ENCODE measurements around the gene BUB1B. TPM values are rescaled to one million over a fixed set of nuclear protein-coding genes. Genes with fewer than 3 reads are reported as not detected.

Gene BUB1B
- total RNA-seq, 4 donors from 2014 or later, result 1.4 to 15.3 (median 8.6) TPM

- 74 to 100% methylated on average over 2 to 9 of the region's 9 CpGs for WGBS, 2 donors (ENCODE audit: low coverage in 1 of 2)
- Histone ChIP-seq H3K27me3 (peaks cover 13% of the 10 kb centered on the region), H3K9me3 (no peaks in the 10 kb centered on the region), H3K36me3 (no peaks in the 10 kb centered on the region), H3K4me1 (peaks cover 5 to 15% (median 7%) of the 10 kb centered on the region in 4 donors), H3K27ac (no peak overlapping the region), H3K4me3 (no peak overlapping the region)
- intact Hi-C loops (cut with DNase I; ENCODE audit: low total_unique reads), result no loop called here
- TF ChIP-seq EP300 (IDR thresholded peaks at IDR 0.05; ENCODE audit: low read depth), result no peak
- TF ChIP-seq POLR2AphosphoS5 (IDR thresholded peaks at IDR 0.05), result no peak
- TF ChIP-seq POLR2A (IDR thresholded peaks at IDR 0.05), result no peak
- TF ChIP-seq, protein P1, sequence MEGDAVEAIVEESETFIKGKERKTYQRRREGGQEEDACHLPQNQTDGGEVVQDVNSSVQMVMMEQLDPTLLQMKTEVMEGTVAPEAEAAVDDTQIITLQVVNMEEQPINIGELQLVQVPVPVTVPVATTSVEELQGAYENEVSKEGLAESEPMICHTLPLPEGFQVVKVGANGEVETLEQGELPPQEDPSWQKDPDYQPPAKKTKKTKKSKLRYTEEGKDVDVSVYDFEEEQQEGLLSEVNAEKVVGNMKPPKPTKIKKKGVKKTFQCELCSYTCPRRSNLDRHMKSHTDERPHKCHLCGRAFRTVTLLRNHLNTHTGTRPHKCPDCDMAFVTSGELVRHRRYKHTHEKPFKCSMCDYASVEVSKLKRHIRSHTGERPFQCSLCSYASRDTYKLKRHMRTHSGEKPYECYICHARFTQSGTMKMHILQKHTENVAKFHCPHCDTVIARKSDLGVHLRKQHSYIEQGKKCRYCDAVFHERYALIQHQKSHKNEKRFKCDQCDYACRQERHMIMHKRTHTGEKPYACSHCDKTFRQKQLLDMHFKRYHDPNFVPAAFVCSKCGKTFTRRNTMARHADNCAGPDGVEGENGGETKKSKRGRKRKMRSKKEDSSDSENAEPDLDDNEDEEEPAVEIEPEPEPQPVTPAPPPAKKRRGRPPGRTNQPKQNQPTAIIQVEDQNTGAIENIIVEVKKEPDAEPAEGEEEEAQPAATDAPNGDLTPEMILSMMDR (IDR thresholded peaks at IDR 0.05), result no peak
- in situ Hi-C loops (cut with MboI; ENCODE audit: low pct_ligation_motif_present in 1 of 4, low pct_unique_long_range_greater_than_20kb in 1 of 4, low sequenced_read_pairs in 3 of 4), result loop anchor here in 1 of 4 donors (25.0 kb wide), 1 partner anchor 221 kb away; the partner anchor contains the start of gene SRP14
- no peak for DNase-seq
These were observed 97.0 kb downstream of the BUB1B start for GRCh38 chr15:40257656-40258450.

- no peaks in the 10 kb centered on the region for H3K36me3 ChIP-seq
- in situ Hi-C loops (cut with MboI; ENCODE audit: low pct_ligation_motif_present in 1 of 4, low pct_unique_long_range_greater_than_20kb in 1 of 4, low sequenced_read_pairs in 3 of 4) (loop anchor here in 1 of 4 donors (25.0 kb wide), 1 partner anchor 221 kb away; the partner anchor contains the start of gene SRP14), intact Hi-C loops (cut with DNase I; ENCODE audit: low total_unique reads) (no loop called here)
- no peak for DNase-seq
- peaks cover 0 to 15% (median 7%) of the 10 kb centered on the region in 4 donors for H3K4me1 ChIP-seq
- H3K27me3 ChIP-seq, result peaks cover 10% of the 10 kb centered on the region
- no peaks in the 10 kb centered on the region for H3K9me3 ChIP-seq
- 71% methylated on average over 8 of the region's 8 CpGs; no CpG with 5 or more reads in 1 of the 2 donors for WGBS, 2 donors (ENCODE audit: low coverage in 1 of 2)
- H3K4me3 ChIP-seq, result no peak overlapping the region
- no peak overlapping the region for H3K27ac ChIP-seq
- no peak for TF ChIP-seq EP300 (IDR thresholded peaks at IDR 0.05; ENCODE audit: low read depth)
- no peak for TF ChIP-seq POLR2AphosphoS5 (IDR thresholded peaks at IDR 0.05)
- TF ChIP-seq, protein P1 (IDR thresholded peaks at IDR 0.05), result no peak
- no peak for TF ChIP-seq POLR2A (IDR thresholded peaks at IDR 0.05)
These were observed 97.7 kb downstream of the BUB1B start for GRCh38 chr15:40258544-40258943.

- H3K4me1 ChIP-seq, result peaks cover 0 to 17% (median 10%) of the 10 kb centered on the region in 4 donors
- no peak overlapping the region for H3K27ac ChIP-seq
- in situ Hi-C loops (cut with MboI; ENCODE audit: low pct_ligation_motif_present in 1 of 4, low pct_unique_long_range_greater_than_20kb in 1 of 4, low sequenced_read_pairs in 3 of 4) (loop anchor here in 1 of 4 donors (25.0 kb wide), 1 partner anchor 222 kb away; the partner anchor contains the start of gene SRP14), intact Hi-C loops (cut with DNase I; ENCODE audit: low total_unique reads) (no loop called here)
- no peak overlapping the region for H3K4me3 ChIP-seq
- DNase-seq, result no peak
- 69% methylated on average over 7 of the region's 7 CpGs; no CpG with 5 or more reads in 1 of the 2 donors for WGBS, 2 donors (ENCODE audit: low coverage in 1 of 2)
- H3K9me3 ChIP-seq, result no peaks in the 10 kb centered on the region
- H3K36me3 ChIP-seq, result no peaks in the 10 kb centered on the region
- TF ChIP-seq POLR2A (IDR thresholded peaks at IDR 0.05) (no peak), EP300 (IDR thresholded peaks at IDR 0.05; ENCODE audit: low read depth) (no peak), POLR2AphosphoS5 (IDR thresholded peaks at IDR 0.05) (no peak)
- TF ChIP-seq, protein P1 (IDR thresholded peaks at IDR 0.05), result no peak
- peaks cover 5% of the 10 kb centered on the region for H3K27me3 ChIP-seq
These were observed 98.2 kb downstream of the BUB1B start for GRCh38 chr15:40259021-40259420.

DNA sequence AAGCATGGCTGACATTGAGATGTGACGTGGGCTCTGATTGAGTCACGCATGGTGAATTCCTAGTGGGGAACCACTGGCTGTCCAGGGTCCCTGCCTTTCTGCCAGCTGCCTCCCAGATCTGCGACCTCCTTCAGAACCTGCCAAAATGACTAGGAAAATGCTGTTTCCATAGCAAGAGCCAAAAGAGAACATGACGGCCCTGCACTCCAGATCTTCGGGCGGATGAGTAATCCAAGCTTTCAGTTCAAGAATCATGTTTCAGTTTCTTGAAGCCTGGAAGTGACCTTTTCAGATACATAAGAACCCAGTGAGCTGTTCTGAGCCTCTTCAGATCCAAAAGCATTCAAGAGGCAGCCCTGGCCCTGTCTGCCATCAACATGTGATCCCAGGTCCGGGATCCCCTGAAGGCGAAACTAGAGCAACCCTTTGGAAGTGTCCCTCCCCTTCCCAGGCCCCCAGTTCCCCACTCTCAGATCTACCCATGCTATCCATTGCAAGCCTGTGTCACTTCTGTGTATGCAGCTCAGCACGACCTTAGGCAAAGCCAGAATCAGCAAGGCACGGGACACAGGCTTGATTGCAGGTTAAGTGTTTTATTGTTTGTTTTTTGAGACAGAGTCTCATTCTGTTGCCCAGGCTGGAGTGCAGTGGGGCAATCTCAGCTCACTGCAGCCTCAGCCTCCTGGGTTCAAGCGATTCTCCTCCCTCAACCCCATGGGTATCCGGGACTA, 102.3 kb downstream of the BUB1B start:
- peak; percentile 38 for DNase-seq
- intact Hi-C loops (cut with DNase I; ENCODE audit: low total_unique reads), result no loop called here

More for the DNA sequence above, 102.3 kb downstream of the BUB1B start:
- Histone ChIP-seq H3K27me3 (no peaks in the 10 kb centered on the region), H3K27ac (peak overlapping the region in 1 of 4 donors; percentile 69), H3K36me3 (no peaks in the 10 kb centered on the region), H3K4me3 (no peak overlapping the region), H3K9me3 (no peaks in the 10 kb centered on the region), H3K4me1 (peaks cover 0 to 21% (median 14%) of the 10 kb centered on the region in 4 donors)
- WGBS, 2 donors (ENCODE audit: low coverage in 1 of 2), result 56% methylated on average over 12 of the region's 12 CpGs; no CpG with 5 or more reads in 1 of the 2 donors
- TF ChIP-seq POLR2AphosphoS5 (IDR thresholded peaks at IDR 0.05), result peak in 1 of 3 donors; percentile 28
- TF ChIP-seq EP300 (IDR thresholded peaks at IDR 0.05; ENCODE audit: low read depth), result no peak
- in situ Hi-C loops (cut with MboI; ENCODE audit: low pct_ligation_motif_present in 1 of 4, low pct_unique_long_range_greater_than_20kb in 1 of 4, low sequenced_read_pairs in 3 of 4), result loop anchor here in 1 of 4 donors (25.0 kb wide), 1 partner anchor 226 kb away; the partner anchor contains the start of gene SRP14

Measured in transverse colon (tissue), 4 donors.